Peyer's patch (tissue), 4 donors: Measurements from ENCODE around the gene KRCC1.

Source experiments
- CTCF ChIP-seq, 6 experiments: fragments of 450-650 bp in 4 of 6; fragments of 200-600 bp in 2 of 6; sonication (generic) in 1 of 6; IDR thresholded peaks; one replicate each; pipeline ENCODE4 v1.5.1; 2017 to 2019; ENCODE audit warnings: antibody characterized with exemption in 6 of 6, mild to moderate bottlenecking in 3 of 6, moderate library complexity in 1 of 6
- POLR2A ChIP-seq, 2 donors: fragments of 450-650 bp; IDR thresholded peaks; one replicate each; pipeline ENCODE4 v1.5.1; 2017; ENCODE audit warnings: antibody characterized with exemption in 2 of 2, mild to moderate bottlenecking in 2 of 2, moderate library complexity in 2 of 2

GRCh38 chr2:88090446-88091283 lies 35.1 kb upstream of the KRCC1 start:
- TF ChIP-seq CTCF (IDR thresholded peaks at IDR 0.05) = no peak
- TF ChIP-seq POLR2A (IDR thresholded peaks at IDR 0.05) = no peak
